Measurements from ENCODE around the gene SPEG.

Gene SPEG

DNA sequence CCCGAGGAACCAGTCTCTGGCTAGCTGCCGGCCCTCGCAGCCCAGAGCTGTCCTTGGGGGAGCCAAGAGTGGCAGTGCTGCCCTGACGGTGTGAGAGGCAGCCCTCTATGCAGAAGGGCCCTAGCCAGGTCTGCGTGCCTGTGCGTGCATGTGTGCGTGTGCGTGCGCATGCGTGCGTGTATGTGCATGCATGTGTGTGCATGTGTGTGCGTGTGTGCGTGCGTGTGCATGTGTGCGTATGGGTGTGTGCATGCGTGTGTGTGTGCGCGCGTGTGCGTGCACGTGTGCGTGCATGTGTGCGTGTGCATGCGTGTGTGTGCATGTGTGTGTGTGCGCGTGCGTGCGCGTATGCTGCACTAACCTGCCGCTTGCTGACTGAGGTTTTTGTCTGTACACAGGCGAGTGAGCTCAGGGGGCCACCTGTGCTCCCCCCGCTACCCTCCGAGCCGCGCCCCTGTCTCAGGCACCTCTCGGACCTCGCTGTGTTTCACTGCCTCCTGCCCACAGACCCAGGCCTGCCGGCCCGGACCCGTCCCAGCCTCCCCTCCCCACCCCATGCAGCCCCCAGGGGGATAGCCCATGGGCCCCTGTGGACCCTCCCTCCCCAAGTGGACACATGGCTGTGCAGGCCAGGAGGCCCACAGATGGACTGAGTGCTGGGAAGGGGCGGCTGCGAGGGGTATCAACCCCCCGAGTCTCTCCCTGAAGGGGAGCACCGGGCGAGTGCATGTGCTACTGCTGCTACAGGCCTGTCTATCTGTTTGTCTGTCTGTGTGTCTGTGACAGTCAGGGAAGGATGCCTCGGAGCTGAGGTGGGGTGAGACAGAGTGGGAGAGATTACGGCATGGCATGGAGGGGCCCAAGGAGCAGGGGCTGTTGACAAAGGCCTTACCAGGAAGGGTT lies 31.3 kb downstream of the SPEG start:
- DNase-seq: no peak

DNA sequence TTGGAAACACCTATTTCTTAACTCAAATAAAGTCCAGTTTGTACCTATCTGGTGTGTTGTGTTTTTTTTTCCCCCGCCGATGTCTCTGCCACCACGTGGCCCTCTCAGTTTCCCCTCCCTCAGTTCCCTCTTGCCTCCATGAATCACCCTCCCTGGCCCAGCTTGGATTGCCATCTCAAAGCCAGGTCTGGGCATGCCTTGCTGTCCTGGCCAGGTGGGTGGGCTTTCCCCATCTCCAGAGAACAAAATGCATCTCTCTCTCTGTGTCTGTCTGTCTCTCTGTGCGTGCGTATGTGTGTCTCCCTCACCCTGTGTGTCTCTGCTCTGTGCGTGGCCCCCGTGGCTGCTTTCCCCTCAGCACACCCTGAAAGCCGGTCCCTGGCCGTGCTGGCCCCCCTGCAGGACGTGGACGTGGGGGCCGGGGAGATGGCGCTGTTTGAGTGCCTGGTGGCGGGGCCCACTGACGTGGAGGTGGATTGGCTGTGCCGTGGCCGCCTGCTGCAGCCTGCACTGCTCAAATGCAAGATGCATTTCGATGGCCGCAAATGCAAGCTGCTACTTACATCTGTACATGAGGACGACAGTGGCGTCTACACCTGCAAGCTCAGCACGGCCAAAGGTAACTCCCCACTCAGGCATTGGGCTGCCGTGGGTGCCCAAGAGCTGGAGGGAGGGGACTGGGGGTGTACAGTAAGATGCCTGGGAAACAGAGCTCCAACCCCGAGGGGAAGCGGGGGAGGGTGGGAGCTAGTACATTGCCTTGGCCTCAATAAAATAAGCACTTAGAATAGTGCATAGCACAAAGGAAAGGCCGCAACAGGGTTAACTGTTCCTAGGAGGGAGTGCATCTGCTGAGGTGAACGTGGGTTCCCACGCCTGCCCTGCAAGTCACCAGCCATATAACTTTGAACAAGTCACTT lies 32.4 kb downstream of the SPEG start:
- no peak for DNase-seq

DNA sequence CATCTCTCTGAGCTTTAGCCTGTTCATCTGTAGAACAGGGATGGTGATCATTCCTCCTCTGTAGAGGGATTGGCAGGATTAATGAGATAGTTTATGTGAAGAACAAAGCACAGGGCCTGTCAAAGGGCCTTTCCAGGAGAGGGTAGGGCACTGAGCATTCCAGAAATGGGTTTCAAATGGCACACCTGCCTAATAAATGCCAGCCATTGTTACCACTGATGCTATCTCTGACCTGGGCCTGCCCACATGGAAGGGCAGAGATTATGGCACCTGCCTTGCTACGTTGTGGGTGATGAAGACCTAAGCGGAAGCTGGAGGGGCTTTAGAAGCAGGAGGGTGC lies 33.1 kb downstream of the SPEG start:
- DNase-seq: no peak

DNA sequence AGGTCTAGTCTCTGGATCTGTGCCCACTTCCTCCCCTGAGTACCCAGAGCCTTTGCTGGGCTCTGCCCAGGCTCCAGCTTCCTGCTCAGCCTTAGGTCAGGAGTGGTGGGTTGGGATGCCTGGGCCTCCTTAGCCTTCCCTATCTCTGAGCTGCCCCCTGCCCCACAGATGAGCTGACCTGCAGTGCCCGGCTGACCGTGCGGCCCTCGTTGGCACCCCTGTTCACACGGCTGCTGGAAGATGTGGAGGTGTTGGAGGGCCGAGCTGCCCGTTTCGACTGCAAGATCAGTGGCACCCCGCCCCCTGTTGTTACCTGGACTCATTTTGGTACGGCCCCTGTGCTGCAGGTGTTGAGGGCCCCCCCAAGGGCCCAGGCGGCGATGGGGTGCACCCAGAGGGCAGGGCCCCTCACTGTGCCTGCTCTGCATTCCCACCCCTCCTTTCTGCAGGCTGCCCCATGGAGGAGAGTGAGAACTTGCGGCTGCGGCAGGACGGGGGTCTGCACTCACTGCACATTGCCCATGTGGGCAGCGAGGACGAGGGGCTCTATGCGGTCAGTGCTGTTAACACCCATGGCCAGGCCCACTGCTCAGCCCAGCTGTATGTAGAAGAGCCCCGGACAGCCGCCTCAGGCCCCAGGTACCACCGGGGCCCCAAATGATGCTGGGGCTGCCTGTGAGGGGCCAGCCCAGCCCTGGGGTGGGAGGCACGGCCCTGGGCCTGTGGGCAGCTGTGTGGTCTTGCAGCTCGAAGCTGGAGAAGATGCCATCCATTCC lies 34.0 kb downstream of the SPEG start:
- DNase-seq: no peak

DNA sequence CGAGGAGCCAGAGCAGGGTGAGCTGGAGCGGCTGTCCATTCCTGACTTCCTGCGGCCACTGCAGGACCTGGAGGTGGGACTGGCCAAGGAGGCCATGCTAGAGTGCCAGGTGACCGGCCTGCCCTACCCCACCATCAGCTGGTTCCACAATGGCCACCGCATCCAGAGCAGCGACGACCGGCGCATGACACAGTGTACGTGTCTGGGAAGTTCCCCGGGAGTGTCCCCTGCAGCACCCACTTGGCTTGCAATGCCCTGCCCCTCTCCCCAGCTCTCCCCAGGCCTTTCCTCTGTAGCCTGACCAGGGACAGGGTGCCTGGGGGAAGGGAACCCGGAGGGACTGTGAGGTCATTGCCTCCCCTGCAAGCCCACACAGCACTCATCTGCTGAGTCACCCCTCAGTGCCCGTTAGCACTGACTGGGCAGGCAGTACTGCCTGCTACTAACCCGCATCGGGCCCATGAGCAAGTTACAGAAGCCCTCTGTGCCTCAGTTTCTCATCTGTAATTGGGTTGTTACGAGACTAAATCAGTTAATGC lies 34.6 kb downstream of the SPEG start:
- no peak for DNase-seq

DNA sequence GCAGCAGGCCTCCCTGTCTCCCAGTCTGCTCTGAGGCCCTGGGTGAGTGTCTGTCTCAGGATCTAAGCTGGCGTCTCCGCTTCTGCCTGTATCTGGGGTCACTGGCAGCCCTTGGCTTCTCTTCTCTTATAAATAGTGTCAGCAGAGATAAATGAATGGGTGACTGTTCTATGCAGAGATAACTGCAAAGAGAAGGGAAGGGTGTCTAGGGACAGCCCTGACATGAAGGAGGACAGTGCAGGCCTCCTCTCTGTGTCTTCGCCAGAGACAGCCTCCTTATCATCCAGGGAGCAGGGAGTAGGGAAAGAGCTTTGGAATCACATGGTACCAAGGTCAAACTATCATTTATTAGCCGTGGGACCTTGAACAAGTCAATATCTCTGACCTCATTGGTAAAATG lies 35.8 kb downstream of the SPEG start:
- no peak for DNase-seq

DNA sequence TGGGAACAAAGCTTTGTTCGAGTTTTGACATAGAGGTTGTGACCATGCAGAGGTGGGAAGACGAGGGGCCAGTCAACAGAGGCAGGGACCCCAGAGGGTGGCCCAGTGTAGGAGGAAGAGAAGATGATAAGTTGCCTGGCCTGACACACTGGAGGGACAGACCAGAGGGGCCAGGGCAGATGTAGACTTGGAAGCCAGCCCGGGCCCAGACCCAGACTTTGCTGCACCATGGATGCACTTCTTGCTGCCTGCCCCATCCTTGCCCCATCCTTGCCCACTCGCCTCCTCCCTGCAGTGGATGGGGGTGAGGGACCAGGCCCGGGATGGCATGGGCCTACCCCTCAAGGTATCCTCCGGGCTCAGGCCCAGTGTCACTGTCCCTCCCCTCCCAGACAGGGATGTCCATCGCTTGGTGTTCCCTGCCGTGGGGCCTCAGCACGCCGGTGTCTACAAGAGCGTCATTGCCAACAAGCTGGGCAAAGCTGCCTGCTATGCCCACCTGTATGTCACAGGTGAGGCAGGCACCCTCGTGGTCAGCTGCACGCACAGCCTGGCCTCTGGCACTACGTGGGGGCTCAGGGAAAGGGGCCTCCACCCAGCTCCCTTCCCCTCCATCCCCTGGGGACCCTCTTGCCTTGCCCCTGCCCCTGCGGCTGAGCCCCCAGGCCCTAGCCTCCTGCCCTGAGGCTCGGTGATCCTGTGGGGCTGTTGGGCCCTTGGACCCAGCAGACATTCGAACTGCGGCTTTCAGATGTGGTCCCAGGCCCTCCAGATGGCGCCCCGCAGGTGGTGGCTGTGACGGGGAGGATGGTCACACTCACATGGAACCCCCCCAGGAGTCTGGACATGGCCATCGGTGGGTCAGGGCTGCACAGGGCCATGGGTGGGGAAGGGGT lies 37.1 kb downstream of the SPEG start:
- DNase-seq: no peak

DNA sequence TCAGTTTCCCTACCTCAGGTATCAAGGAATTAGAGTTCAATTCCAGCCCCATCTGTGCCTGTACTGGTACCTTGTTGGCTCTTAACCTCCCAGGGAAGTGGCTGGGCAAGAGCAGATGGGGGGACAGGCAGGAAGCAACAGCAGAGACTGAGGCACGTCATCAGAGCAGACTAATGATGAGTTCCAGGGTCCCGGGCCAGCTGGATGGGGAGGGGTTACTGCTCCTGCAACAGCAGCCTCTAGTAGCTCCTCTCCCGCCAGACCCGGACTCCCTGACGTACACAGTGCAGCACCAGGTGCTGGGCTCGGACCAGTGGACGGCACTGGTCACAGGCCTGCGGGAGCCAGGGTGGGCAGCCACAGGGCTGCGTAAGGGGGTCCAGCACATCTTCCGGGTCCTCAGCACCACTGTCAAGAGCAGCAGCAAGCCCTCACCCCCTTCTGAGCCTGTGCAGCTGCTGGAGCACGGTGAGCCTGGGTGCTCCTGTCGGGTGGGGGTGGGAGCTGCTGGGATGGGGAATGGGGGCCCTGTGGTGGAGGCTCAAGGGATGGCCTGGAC lies 38.1 kb downstream of the SPEG start:
- DNase-seq: no peak

DNA sequence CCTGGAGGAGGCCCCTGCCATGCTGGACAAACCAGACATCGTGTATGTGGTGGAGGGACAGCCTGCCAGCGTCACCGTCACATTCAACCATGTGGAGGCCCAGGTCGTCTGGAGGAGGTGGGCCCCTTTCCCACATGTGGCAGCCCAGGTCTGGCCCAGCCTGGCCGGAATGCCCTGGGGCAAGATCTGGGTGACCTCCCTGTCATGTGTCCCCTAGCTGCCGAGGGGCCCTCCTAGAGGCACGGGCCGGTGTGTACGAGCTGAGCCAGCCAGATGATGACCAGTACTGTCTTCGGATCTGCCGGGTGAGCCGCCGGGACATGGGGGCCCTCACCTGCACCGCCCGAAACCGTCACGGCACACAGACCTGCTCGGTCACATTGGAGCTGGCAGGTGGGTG lies 38.9 kb downstream of the SPEG start:
- DNase-seq: no peak

DNA sequence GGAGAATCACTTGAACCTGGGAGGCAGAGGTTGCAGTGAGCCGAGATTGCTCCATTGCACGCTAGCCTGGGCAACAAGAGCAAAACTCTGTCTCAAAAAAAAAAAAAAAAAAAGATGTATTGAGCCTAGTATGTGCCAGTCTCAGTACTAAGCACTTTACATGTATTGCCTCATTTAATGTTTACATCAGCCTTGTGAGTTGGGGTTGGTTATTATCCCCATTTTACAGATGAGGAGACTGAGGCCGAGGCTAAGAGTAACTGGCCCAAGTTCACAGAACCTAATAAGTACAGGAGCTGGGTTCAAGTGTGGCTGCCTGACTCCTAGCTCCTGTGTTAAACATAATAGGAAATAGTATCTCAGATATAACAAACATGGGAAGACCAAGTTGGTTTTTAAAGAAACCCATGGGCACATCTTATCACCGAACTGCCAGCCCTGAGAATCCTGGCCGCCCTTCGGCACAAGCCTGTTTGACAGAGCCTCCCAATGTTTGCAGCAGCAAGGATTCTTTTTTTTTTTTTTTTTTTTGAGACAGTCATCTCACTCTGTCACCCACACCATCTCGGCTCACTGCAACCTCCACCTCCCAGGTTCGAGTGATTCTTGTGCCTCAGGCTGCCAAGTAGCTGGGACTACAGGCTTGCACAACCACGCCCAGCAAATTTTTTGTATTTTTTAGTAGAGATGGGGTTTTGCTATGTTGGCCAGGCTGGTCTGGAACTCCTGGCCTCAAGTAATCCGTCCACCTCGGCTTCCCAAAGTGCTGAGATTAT lies 39.8 kb downstream of the SPEG start:
- DNase-seq: no peak

DNA sequence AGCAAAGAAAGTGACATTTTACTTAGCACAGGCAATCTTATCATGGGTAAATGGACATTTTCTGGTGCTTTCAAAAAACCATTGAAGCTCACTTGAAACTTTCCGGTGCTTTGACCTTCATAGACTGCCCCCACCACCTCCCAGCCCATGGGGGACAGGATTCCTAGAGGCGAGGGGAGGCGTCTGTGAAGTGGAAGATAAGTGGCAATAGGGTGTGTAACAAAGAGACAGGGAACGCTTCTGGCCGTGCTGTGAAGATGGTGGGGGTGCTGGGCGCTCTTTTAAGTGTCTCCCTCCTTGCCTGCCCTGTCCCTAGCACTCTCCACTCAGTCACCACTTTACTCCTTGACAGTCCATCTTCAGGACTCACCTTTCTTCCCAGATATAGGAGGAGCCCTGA lies 40.6 kb downstream of the SPEG start:
- no peak for DNase-seq

DNA sequence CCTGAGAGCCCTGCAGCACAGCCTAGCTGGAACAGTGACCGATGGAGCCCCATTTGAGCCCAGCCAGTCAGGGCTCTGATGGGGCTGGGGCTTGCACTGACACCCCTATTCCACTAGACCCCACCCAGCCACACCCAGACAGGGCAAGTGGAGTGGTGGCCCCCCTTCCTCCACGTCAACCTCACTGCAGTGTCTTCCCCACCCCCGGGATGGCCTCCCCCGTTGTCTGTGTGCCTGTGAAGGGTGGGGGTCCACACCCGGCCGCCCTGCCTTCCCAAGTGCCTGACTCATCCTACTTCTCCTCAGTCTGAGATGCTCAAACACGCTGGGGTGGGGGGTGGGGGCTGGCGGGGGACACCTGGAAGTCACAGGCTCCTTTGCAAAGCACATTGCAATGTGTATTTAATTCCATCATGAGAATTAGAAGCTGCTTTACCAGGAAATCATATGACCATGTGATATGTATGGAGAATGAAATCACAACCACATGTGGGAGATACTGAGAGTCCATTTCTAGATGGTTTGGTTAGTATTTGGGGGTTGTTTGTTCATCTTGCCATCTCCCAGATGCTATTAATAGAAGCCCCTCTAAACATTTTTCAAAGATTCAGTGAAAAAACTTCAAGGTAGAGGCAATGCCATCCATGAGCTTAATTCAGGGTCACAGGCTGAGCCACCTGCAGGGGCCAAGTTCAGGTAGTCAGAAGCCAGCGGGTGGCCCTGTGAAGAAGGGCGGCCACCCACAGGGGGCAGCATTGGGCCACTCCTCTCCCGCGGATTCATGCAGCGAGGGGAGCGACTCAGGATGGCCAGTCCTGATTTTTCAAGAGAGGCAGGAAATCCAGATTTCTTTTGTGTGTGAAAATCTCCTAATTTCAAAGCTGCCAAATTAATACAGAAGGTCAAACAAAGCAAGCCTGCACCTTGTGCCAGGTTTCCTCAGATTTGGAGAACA lies 41.3 kb downstream of the SPEG start:
- peak; percentile 56 for DNase-seq

DNA sequence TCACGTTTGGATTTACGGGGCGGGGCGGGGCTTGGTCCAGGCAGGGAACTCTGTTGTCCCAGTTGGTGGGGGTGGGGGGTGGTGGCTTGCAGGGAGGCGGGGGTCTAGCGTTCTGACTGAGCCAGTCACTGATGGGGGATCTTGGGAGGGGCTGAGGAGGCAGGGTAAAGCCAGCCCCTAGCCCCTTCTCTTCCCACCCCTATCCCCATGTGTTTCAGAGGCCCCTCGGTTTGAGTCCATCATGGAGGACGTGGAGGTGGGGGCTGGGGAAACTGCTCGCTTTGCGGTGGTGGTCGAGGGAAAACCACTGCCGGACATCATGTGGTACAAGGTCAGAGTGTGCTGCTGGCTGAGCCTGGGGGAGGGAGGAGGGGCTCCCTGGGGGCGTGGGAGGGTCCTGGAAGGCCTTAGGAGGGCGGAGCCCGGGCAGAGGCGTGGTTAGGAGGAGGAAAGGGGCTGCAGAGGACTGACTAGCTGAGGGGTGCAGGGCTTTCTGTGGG lies 42.1 kb downstream of the SPEG start:
- no peak for DNase-seq

DNA sequence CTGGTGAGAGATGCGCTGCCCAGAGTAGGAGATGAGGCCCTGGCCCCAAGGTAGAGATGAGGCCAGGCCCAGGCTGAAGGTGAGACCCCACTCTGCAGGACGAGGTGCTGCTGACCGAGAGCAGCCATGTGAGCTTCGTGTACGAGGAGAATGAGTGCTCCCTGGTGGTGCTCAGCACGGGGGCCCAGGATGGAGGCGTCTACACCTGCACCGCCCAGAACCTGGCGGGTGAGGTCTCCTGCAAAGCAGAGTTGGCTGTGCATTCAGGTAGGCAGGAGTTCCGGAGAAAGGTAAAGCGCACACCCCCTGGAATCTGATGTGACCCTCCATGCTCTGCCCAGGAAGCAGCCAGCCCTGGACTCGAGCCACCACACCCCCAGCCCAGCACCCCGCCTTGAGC lies 42.5 kb downstream of the SPEG start:
- no peak for DNase-seq

DNA sequence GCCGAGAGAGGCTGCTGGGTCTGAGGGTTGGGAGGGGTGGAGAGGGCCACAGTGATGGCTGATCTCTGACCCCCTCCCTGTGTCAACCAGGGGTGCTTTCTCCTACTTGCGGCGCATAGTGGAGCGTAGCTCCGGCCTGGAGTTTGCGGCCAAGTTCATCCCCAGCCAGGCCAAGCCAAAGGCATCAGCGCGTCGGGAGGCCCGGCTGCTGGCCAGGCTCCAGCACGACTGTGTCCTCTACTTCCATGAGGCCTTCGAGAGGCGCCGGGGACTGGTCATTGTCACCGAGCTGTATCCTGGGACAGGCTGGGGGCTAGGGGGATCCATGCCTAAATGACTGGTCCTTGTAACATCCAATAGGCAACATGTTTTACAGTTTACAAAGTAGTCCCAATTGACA lies 43.2 kb downstream of the SPEG start:
- DNase-seq: no peak

DNA sequence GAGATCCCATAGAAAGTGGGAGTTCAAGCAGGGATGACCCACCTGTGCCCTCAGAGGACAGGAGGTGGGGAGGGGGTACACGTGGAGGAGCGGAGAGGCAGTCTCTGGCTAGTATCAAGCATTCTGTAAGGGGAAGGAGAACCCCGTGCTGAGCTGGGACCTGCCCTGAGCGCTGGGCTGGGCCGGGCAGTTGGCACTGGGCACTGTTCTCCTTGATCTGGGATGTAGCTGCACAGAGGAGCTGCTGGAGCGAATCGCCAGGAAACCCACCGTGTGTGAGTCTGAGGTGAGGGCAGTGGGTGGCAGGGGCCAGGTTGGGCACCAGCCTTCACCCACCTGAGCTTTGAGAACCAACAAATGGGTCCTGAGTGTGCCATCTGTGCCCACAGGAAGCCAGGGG lies 44.3 kb downstream of the SPEG start:
- DNase-seq: no peak

DNA sequence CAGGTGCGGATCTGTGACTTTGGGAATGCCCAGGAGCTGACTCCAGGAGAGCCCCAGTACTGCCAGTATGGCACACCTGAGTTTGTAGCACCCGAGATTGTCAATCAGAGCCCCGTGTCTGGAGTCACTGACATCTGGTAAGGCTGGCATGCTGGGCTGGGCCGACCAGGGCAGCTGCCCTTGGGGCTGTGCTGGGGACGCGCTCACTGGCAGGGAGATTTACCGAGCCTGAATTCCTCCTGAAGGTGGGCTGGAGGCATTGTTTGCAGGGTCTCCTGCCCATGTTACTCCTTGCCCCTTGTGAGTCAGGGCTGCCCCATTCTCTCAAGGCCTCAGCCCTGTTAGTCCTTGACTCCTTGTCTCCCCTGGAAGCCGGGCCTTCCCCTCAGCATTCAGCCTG lies 45.4 kb downstream of the SPEG start:
- DNase-seq: no peak

DNA sequence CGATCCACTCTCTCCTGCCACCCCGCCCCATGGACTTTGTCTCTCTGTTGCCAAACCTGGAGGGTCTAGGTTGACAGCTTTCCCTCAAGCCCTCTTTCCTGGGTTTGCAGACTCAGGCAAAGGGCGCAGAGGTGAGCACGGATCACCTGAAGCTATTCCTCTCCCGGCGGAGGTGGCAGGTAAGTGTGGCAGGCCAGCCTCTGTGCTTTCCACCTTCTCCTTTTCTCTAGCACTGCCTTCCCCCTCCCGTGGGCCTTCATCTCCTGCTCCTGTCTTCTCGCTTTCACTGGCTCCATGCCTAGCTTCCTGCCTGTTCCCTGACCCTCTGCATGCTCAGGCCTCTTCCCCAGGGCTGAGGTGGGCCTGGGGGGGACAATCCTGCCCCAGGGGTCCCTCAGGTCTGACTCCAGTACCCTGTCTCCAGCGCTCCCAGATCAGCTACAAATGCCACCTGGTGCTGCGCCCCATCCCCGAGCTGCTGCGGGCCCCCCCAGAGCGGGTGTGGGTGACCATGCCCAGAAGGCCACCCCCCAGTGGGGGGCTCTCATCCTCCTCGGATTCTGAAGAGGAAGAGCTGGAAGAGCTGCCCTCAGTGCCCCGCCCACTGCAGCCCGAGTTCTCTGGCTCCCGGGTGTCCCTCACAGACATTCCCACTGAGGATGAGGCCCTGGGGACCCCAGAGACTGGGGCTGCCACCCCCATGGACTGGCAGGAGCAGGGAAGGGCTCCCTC lies 48.2 kb downstream of the SPEG start:
- no peak for DNase-seq

Data from NCI-H1105 (cell line).